NCI-H1048 (cell line): ENCODE measurements around the gene SUSD4.
"Not testable (repeated sequence)": the region's sequence is repeated elsewhere in the genome, so short reads cannot be mapped to it uniquely, and the experiment has no call there.

ENCODE experiments used
- DNase-seq: peaks from one replicate; lab custom pipeline; 2025; lab: John Stamatoyannopoulos, UW

Gene SUSD4, protein sequence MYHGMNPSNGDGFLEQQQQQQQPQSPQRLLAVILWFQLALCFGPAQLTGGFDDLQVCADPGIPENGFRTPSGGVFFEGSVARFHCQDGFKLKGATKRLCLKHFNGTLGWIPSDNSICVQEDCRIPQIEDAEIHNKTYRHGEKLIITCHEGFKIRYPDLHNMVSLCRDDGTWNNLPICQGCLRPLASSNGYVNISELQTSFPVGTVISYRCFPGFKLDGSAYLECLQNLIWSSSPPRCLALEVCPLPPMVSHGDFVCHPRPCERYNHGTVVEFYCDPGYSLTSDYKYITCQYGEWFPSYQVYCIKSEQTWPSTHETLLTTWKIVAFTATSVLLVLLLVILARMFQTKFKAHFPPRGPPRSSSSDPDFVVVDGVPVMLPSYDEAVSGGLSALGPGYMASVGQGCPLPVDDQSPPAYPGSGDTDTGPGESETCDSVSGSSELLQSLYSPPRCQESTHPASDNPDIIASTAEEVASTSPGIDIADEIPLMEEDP

DNA sequence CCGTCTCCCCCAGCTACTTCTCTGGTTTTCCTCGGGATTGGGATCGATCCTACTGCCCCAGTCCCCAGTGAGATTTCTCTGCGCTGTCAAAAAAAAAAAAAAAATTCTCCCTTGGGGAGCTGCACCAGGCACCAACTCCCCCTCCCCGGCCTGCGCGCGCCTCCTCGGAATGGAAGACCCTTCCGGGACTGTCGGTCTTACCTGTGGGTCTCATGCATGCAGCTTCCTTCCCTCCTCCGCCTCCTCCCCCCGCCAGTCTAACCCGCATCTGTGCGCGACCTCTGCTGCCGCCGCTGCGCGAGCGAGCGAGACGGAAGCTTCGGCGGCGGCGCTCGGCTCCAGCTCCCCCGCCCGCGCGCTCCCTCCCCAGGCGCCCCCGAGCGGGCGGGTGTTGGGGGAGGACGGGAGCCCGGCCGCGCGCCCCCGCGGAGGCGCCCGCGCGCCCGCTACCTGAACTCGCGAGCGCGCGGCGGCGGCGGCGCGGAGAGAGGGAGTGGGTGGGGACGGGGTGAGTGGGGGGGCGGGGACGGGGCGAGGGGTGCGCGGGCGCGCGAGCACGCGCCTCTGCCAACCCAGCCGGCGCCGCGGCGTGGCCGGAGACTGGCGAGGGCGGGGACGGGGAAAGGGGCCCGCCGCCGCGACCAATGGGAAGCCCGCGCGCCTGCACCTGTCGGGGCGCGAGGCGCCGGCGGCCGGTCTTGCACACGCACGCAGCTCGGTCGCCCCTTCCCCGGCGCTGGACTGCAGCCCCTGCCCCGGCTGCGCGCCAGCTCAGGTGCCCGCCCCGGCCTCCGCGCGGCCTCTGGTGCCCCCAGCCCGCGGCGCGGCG, at the start of gene SUSD4:
Gene SUSD4, minus strand, starts transcription at position 321 of the 829 bp plus-strand sequence. CDS start 751 bp downstream, outside the sequence.
- DNase-seq, result peak; percentile 85

DNA sequence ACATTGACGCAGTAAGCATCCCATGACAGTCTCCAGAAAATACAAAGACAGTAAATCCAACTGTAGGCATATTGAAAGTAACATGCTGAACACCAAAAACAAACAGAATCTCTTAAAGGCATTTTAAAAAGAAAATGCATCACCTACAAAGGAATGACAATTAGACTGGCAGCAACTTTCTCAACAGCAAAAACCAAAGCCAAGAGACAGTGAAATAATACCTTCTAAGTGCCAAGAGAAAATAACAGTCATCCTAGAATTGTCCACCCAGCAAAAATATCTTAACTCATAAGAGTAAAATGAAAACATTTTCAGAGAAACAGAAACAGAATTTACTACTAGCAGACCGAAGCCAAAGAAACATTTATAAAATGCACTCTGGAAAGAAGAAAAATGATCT, 49.2 kb upstream of the SUSD4 start:
- no peak for DNase-seq

DNA sequence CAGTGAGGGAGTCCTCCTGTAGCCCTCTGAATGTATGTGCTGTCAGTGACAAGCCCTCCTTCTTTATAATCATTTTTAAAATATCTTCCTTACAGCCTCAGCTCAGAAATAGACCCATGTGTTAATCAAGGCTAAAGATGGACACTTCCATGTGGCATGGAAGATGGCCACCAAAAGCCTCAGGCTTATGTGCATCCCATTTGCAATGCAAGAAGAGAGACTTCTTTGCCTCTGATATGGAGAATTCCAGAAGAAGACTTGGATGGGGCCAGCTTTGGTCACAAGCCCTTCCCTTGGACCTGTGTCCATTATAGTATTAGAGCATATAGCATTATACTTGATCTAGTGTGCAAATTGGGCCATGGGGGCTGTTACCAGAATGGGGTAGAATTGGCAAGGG, 47.7 kb upstream of the SUSD4 start:
- DNase-seq, result no peak

DNA sequence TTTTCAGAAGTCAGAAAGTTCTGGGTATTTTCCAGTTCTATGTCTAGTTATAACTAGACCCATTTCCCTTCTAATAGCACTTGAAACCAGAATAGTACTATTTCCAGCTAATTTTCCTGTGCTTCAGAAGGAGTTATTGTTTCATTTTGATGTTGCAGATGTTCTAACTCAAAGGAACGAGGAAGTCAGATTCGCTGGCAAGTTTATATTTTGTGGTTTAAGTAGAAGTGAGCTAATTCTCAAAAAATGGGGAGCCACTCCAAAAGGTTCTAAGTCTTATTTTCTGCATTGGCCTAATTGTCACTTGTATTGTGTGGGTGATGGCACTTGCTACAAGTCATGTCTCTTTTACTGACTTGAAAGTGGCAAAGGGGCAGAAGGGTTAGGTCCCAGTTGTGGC, 47.3 kb upstream of the SUSD4 start:
- no peak for DNase-seq

DNA sequence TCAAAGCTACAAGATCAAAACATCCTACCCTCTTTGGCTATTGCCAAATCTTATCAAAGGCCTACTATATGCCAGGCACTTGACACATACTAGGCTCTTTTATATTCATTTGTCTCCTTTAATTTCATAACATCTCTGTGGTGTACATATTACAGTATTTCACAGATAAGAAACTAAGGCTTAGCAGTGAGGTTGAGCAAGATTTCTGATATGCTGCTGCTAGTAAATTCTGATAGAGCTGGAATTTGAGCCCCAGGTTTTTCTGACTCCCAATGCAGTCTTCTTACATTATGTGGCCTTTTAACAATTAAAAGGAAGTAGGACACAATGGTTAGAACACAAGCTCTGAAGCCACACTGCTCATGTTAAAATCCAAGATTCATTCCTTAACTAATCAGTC, 46.1 kb upstream of the SUSD4 start:
- no peak for DNase-seq

DNA sequence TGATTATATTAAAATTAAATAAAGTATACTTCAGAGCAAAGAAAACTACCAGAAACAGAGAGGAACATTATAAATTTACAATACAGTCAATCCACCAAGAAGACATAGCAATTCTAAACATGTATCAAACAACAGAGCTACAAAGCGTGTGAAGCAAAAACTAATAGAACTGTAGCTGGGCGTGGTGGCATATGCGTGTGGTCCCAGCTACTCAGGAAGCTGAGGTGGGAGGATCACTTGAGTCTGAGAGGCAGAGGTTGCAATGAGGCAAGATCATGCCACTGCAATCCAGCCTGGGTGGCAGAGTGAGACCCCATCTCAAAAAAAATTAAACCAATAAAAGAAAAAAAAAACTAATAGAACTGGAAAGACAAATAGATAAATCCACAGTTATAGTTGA, 41.5 kb upstream of the SUSD4 start:
- DNase-seq, result no peak

DNA sequence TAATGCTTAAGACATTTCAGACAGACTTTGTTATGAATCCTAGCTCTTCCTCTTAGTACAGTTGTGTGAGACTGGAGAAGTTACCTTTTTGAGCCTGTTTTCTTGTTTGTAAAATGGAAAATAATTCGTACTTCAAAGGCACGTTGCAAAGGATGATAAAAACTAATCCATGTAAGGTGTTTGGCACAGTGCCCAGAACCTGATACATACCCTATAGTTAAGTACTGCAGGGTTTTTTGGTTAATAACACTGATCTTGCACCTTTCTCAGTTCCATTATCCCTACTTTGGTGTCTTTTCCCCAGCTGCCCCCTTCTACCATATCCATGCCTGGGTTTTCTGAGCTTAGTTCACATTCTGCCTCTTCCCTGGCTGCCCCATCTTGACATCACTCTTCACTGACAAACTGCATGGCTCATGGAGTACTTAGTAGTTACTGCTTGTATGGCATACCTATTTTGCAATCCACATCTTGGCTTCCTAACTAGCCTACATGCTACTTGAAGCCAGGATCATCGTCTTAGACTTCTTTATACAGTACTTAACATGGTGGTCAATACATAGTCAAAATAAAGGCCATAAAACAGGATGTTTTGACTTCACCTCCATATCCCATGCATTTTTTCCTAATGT, 39.3 kb upstream of the SUSD4 start:
- no peak for DNase-seq

DNA sequence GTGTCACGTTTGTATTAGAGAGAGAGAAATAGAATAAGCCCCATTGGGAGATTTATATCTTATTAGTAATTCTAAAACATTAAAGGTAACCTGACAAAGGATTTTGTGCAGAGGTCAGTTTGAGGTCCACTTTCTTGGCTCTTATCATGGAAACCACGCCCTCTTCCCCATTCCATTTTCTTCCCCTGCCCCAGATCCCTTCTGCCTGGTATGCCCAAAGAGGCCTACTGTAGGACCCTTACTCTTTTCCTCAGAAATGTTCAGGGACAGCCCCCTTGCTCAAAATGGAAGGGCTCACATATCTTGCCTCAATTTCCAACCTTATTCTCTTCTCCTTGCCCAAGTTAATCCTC, 38.8 kb upstream of the SUSD4 start:
- no peak for DNase-seq

DNA sequence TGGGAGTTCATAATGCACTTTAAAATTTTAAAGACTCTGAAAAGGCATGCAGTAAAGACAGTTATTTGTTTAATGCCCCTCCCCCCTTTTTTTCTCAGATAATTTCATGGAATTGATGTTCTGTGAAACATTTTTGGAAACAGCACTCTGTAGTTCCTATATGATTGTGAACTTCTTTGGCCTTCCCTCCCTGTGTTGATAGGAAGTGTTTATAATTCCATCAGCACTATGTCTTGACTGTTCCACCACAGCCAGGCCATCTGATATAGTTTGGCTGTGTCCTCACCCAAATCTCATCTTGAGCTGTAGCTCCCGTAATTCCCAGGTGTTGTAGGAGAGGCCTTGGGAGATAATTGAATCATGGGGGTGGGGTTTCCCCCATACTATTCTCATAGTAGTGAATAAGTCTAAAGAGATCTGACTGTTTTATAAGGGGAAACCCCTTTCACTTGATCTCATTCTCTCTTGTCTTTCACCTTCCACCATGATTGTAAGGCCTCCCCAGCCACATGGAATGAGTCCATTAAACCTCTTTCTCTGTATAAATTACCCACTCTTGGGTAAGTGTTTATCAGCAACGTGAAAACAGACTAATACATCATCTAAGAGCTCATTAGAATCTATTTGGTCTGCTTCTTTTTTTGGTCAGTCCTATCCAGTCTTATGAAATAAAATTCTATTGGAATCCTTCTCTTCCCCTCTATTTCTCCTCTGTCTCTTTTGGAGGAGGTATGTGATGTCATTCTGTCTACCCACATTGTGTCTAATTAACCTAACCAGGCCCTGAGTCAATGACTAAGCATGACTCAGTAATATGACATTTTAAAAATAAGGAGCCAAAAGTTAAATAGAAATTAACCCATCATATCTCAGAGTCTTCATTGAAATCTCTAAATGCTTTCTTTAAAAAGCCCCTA, 38.2 kb upstream of the SUSD4 start:
- DNase-seq, result no peak

DNA sequence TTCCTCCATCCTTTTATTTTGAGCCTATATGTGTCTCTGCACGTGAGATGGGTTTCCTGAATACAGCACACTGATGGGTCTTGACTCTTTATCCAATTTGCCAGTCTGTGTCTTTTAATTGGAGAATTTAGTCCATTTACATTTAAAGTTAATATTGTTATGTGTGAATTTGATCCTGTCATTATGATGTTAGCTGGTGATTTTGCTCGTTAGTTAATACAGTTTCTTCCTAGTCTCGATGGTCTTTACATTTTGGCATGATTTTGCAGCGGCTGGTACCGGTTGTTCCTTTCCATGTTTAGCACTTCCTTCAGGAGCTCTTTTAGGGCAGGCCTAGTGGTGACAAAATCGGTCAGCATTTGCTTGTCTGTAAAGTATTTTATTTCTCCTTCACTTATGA, 35.4 kb upstream of the SUSD4 start:
- DNase-seq, result not testable (repeated sequence)

DNA sequence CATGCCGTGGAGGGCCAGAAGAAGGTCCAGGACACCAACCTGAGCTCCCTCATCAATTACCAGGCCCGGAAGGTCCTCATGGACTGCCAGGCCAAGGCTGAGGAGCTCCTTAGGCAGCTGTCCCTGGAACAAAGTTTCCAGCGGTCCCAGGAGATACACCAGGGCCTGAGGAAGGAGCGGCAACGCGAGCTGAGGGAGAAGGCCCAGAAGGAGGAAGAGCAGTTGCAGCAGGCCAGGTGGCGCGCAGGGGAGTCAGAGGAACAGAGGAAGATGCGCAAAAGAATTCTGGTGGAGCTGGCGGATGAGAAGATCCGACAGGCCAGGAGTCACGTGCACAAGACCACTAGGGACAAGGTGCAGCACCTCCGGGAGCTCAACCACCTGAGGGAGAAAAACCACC, 30.7 kb upstream of the SUSD4 start:
- DNase-seq, result no peak

DNA sequence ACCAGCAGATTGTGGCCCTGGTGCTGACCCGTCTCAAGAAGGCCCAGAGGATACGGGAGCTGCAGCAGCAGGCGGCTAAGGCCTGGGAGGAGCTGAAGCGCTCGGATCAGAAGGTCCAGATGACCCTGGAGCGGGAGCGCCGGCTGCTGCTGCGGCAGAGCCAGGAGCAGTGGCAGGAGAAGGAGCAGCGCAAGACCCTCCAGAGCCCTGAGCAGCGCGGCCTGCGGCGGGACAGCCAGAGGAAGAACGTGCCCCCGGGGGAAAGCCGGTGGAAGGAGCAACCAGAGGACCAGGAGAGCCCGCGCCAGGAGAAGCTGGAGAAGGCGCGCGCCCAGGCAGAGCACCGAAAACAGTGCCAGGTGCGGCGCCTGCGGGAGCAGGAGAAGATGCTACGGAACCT, 30.3 kb upstream of the SUSD4 start:
- DNase-seq, result no peak

DNA sequence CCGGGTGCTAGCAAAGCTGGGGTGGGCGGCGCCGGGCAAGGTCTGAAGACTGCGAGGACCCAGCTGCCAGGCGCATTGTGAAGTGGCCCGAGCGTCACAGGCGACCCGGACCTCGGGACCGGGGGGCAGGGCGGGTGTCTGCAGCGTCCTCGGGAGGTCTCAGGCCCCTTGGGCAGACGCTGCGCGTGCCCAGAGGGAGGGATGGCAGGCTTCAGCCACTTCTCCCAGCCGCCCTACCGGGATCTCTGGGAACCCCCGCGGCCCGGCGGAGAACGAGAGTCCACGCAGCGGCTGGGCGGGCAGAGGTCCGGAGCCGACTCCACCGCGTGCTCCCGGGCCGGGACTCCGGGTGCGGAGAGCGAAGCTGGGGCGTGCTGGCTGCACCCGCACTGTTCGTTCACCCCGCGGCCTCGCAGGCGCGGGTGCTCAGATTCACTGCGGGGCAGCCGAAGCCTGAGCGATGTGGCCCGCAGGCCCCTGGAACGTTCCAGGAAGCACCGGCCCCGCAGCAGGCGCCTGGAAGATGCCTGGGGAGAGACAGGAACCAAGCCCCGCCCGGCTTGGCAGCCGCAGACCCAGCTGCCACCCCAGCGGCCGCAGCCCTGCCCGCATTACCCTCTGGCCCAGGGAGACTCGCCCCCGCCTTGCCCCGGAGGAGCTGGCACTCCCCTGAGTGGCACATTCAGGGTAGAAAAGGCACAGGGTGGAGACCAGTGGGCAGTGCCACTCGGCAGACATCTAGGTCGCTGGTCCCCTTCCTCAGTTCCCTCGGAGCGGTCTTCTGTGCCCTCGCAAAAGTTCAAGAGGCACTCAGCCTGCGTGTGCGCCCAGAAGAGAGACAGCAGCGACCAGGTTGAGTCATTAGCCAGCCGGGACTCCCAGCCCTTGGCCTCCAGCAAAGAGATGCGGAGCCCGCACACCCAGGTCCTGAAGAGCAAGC, 29.6 kb upstream of the SUSD4 start, which contains the start of gene CCDC185:
Gene CCDC185, plus strand, starts transcription at position 141 of the 940 bp plus-strand sequence. Its CDS starts 61 bp downstream, at position 202.
- DNase-seq, result no peak

DNA sequence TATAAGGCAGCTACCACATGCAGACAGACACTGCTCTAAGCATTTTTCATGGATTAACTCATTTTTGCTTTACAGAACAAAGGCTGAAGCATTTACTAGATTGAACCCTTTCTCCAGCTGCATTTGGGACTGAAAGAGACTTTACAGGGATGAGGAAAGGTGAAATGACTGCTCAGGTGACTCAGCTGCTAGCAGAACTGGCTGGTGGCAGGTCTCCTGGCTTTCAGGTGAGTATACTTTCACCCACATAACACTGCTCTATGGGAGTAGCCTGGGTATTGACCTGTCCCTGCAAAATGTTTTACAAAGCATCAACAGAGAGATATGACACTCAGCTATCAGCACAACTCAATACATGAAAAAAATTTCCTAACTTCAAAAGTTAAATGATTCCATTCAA, 26.6 kb upstream of the SUSD4 start:
- DNase-seq, result no peak

DNA sequence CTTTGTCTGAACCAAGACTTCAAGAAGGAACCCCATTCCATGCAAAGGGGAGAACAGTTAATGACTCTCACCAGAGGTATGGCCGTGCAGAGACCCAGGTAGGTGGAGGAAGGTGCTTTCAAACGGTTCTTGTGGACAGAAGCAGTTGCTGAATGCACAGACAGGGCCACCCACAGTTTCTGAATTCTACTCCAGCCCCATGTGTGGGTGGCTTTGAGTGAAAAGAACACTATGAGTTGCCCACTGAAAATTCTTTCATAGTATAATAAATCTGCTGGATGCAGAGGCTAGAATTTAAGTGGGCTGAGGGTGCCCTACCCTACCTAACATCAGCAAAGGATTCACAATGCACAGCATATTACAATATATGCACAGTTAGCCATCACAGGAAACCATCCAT, 22.0 kb upstream of the SUSD4 start:
- no peak for DNase-seq

DNA sequence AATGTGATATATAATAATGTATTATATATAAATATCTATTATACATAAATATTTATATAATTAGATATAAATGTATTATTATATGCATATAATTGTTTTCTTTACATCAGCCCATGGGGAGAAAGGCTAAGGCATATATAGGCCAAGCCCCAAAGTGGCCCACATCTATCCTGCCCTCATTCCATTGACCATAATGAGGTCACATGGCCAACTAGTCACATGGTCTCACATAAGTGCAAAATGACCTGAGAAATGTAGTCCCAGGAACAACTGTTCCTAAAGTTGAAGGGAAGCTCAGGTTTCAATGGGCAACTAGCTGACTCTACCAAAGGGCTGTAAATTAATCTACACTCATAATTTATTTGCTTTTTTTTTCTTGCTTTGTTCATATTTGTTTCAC, 14.8 kb upstream of the SUSD4 start:
- DNase-seq, result no peak

DNA sequence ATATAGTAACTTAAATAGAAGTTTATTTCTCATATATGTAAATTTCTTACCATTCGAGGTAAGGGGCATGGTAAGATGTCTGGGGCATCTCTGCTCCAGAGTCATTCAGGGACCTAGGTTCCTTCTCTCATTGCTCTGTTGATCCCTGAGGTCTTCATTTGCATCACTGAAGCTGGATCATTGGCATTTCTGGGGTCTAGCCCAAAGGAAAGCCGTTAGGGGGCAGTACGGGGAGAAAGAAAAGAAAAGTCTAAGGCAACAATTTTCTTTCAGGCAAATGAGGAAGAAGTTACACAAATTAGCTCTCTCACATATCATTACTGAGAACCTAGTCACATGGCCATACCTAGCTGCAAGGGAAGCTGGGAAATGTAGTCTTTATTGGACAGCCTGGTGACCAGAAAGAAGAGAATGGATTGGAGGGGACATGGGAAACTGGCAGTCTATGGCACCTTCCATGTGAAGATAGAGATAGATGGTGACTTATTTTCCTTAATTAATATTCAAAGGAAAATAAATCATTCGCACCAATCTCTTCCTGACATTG, 10.2 kb upstream of the SUSD4 start:
- DNase-seq, result no peak

DNA sequence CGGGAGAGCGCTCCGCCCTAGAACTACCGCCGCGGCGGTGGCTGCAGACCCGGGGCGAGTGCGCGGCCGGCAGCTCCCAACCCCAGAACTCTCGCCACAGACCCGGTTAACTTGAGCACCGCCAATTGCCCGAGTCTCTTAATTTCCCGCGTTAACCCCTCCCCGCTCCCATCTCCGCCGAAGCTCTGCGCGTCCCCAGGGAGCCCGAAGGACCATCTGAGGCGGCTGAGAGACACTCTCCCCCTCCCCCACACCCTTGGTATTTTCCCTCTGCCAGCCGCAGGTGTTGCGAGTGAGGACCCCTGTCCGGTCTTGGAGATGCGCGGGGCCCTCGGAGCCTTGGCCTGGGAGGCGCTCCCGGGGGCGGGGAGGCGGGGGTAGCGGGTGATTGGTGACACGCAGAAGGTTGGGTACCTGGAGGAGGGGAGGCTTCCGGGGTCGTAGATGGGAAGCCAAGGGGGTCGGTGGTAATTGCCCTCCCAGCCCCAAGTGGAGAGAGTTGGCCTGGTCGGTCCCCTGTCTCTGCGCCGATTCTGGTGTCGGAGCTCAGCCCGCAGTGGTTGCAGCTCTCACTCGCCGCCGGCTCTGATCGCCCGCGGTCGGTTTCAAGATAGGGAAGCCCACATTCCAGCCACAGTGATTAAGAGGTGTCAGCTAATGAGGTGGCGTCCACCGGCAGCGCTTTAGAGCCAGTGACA, 858 bp upstream of the SUSD4 start:
- DNase-seq, result no peak

DNA sequence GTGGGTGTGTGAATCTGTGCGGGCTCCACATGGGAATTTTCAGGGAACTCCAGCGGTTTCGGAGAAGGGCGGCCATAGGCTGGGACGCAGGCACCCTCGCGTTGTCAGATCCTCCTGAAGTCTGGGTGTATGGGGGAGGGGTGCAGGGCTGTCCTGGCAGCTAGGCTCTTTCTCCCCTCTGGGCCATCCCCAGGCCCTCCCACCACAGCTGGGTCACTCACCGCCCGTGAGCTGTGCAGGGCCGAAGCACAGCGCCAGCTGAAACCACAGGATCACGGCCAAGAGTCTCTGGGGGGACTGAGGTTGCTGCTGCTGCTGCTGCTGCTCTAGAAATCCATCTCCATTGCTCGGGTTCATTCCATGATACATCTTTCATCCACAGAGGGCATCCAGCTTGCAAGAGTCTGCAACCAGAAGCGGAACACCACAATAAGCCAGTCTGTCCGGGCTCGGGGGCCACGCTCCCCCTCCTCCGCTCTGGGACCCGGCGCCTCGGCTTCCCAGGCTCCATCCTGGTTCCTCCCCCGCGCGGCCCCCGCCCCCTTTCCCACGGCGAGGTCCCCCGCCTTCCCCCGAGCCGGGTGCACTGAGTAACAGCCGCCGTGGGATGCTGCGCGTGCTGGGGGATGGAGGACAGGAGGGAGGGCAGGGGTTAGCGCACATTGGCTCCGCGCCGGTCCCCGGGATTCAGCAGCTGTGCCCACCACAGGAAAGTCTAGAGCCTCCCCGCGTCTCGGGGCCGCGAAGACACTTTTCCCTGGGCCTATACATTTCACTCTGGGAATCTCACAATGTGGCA, 720 bp downstream of the SUSD4 start:
- DNase-seq, result no peak
